Natural killer cell (primary cell): ENCODE measurements around the gene LMTK2. TPM values are rescaled to one million over a fixed set of nuclear protein-coding genes. Genes with fewer than 3 reads are reported as not detected.
A peak's percentile ranks its signal among the peaks of the same experiment; 100 is the strongest.

Experiments
- ATAC-seq, 3 donors: fragments of 150-1000 bp in 2 of 3; fragments of 200-7000 bp in 1 of 3; cut with Tn5 transposase; 1 replicate in 1 of 3; 2 replicates in 2 of 3; pipeline ENCODE4 v1.10.0; 2021; ENCODE audit warnings: mild to moderate bottlenecking in 2 of 3, moderate library complexity in 2 of 3
- DNase-seq, 2 donors: peaks; one replicate each; pipeline versions ENCODE4 v3.0.0 to v3.0.0-alpha.2; 2013 to 2021; ENCODE audit warnings: mixed read lengths in 1 of 2
- H3K27ac ChIP-seq: one replicate; pipeline ENCODE4 v1.5.1; 2013; ENCODE audit warnings: mild to moderate bottlenecking, low read length
- H3K27me3 ChIP-seq: one replicate; pipeline ENCODE4 v1.6.1; 2013; ENCODE audit warnings: low read length; ENCODE audit not compliant: control insufficient read depth, insufficient read depth
- H3K36me3 ChIP-seq: one replicate; pipeline ENCODE4 v1.6.1; 2013; ENCODE audit warnings: low read length; ENCODE audit not compliant: control insufficient read depth, insufficient read depth
- H3K4me1 ChIP-seq: one replicate; pipeline ENCODE4 v1.6.1; 2013; ENCODE audit warnings: low read length; ENCODE audit not compliant: control insufficient read depth, insufficient read depth
- H3K4me3 ChIP-seq: one replicate; pipeline ENCODE4 v1.5.1; 2013; ENCODE audit warnings: low read length
- H3K9me3 ChIP-seq: one replicate; pipeline ENCODE4 v1.6.1; 2013; ENCODE audit warnings: low read length; ENCODE audit not compliant: control insufficient read depth, insufficient read depth
- H3K27ac Mint-ChIP-seq, 2 donors: one replicate each; pipeline ENCODE4 v1.8.0; 2022; ENCODE audit warnings: mild to moderate bottlenecking in 2 of 2, mixed read lengths in 2 of 2, moderate library complexity in 1 of 2
- H3K27me3 Mint-ChIP-seq, 2 donors: one replicate each; pipeline ENCODE4 v1.8.0; 2022; ENCODE audit warnings: low read depth in 2 of 2, mixed read lengths in 2 of 2
- H3K36me3 Mint-ChIP-seq: one replicate; pipeline ENCODE4 v1.8.0; 2022; ENCODE audit warnings: mixed read lengths
- H3K4me1 Mint-ChIP-seq, 2 donors: one replicate each; pipeline ENCODE4 v1.8.0; 2022; ENCODE audit warnings: mixed read lengths in 2 of 2
- H3K4me3 Mint-ChIP-seq: one replicate; pipeline ENCODE4 v1.8.0; 2022; ENCODE audit warnings: mild to moderate bottlenecking, moderate library complexity, mixed read lengths
- H3K9me3 Mint-ChIP-seq, 2 donors: one replicate each; pipeline ENCODE4 v1.8.0; 2022; ENCODE audit warnings: mixed read lengths in 2 of 2
- WGBS: methylation state at CpG from one replicate; pipeline ENCODE4 v1.1.7; 2013; ENCODE audit warnings: missing lambda C conversion rate; ENCODE audit not compliant: insufficient coverage; 5-methylcytosine and 5-hydroxymethylcytosine counted together
- intact Hi-C: fragments of 100-400 bp; cut with micrococcal nuclease; formaldehyde crosslinking; loops from one replicate; pipeline ENCODE4 v1.14.2; 2022
- total RNA-seq, 4 donors: library from RNA; stranded (reverse); fragments of 120-200 nt in 1 of 4; gene quantifications; one replicate each; pipeline versions ENCODE4 v1.2.3 to v1.2.4, GENCODE V29; 2013 to 2022
- TF ChIP-seq, protein P1 (sequence below): fragments of 200-600 bp; IDR thresholded peaks from one replicate; pipeline ENCODE4 v1.8.0; 2022; ENCODE audit warnings: antibody characterized with exemption

Gene LMTK2
- total RNA-seq, 3 donors from 2014 or later (not counting 1 experiment from before 2014, with no cell fraction given): 18.7 to 33.9 (median 26.6) TPM

DNA sequence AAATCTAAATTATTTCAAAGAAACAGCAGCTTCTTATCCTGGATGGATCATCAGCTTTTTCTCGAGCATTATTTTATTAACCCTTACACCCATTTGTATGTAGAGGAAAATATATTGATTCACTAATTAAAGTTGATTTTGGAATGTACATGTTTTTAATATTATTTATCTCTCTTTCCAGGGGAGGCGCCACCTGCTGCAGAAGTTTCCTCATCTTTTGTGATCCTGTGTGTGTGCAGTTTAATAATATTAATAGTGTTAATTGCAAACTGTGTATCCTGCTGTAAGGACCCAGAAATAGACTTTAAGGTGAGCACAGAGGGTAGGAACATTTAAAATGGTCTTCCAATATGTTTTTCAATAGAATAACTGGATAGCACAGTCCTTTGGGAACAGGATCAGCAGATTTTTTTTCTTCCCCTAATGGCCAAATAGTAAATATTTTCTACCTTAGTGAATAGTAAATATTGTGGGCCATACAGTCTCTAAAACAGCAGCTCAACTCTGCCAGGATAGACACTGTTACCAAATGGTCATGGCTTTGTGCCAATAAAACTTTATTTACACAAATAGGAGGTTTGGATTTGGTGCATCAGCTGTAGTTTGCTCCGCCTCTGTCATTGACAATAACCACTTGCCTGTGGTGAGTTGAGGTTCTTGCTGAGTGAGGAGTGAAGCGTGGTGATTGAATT lies 30.6 kb downstream of the LMTK2 start:
- no peak for DNase-seq
- TF ChIP-seq, protein P1, sequence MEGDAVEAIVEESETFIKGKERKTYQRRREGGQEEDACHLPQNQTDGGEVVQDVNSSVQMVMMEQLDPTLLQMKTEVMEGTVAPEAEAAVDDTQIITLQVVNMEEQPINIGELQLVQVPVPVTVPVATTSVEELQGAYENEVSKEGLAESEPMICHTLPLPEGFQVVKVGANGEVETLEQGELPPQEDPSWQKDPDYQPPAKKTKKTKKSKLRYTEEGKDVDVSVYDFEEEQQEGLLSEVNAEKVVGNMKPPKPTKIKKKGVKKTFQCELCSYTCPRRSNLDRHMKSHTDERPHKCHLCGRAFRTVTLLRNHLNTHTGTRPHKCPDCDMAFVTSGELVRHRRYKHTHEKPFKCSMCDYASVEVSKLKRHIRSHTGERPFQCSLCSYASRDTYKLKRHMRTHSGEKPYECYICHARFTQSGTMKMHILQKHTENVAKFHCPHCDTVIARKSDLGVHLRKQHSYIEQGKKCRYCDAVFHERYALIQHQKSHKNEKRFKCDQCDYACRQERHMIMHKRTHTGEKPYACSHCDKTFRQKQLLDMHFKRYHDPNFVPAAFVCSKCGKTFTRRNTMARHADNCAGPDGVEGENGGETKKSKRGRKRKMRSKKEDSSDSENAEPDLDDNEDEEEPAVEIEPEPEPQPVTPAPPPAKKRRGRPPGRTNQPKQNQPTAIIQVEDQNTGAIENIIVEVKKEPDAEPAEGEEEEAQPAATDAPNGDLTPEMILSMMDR: no peak
- Histone ChIP-seq H3K27ac (no peak overlapping the region), H3K9me3 (no peaks in the 10 kb centered on the region), H3K27me3 (peaks cover 2% of the 10 kb centered on the region), H3K4me3 (no peak overlapping the region), H3K36me3 (peaks cover 10% of the 10 kb centered on the region), H3K4me1 (peaks cover 23% of the 10 kb centered on the region)
- no peak overlapping the region for H3K27ac Mint-ChIP-seq
- no peak overlapping the region for H3K4me3 Mint-ChIP-seq
- intact Hi-C loops: loop anchor here (10.0 kb wide), 1 partner anchor 118 kb away; the partner anchor contains the start of gene TECPR1
- no peaks in the 10 kb centered on the region for H3K36me3 Mint-ChIP-seq
- no peaks in the 10 kb centered on the region for H3K9me3 Mint-ChIP-seq
- ATAC-seq: no peak
- H3K27me3 Mint-ChIP-seq: peaks cover 17 to 33% of the 10 kb centered on the region in 2 donors
- H3K4me1 Mint-ChIP-seq: peaks cover 39 to 41% of the 10 kb centered on the region in 2 donors
- WGBS: 75% methylated on average over 2 of the region's 4 CpGs

DNA sequence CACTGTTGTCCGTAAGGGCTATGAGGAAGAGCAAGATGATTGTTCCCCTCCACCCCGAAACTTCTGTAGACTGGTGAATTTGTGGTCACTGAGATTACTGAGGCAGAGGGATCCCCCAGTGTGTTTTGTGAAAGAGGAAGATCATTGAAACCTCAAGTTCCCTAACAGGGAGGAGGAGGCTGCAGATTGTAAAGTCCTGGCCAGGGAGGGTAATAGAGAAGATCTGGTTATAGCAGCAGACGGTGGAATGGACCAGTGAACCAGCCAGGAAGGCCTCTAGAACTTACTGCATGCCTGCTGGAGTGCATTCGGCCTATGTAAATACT lies 31.1 kb downstream of the LMTK2 start:
- H3K36me3 Mint-ChIP-seq: no peaks in the 10 kb centered on the region
- peaks cover 34 to 36% of the 10 kb centered on the region in 2 donors for H3K4me1 Mint-ChIP-seq

GRCh38 chr7:98138672-98139071 lies 32.0 kb downstream of the LMTK2 start:
- DNase-seq: no peak
- peaks cover 25 to 27% of the 10 kb centered on the region in 2 donors for H3K4me1 Mint-ChIP-seq
- H3K27ac Mint-ChIP-seq: no peak overlapping the region
- Histone ChIP-seq H3K36me3 (peaks cover 17% of the 10 kb centered on the region), H3K9me3 (no peaks in the 10 kb centered on the region), H3K27me3 (peaks cover 2% of the 10 kb centered on the region), H3K4me1 (peaks cover 13% of the 10 kb centered on the region), H3K4me3 (no peak overlapping the region), H3K27ac (no peak overlapping the region)
- no peak for ATAC-seq
- TF ChIP-seq, protein P1: no peak
- H3K27me3 Mint-ChIP-seq: peaks cover 15 to 30% of the 10 kb centered on the region in 2 donors
- H3K36me3 Mint-ChIP-seq: peaks cover 8% of the 10 kb centered on the region
- H3K9me3 Mint-ChIP-seq: no peaks in the 10 kb centered on the region
- H3K4me3 Mint-ChIP-seq: no peak overlapping the region
- WGBS: over 99% methylated on average over 6 of the region's 6 CpGs
- intact Hi-C loops: loop anchor here (10.0 kb wide), 1 partner anchor 116 kb away; the partner anchor contains the start of gene TECPR1

More for the DNA sequence above, 31.1 kb downstream of the LMTK2 start:
- TF ChIP-seq, protein P1: no peak
- WGBS: 84% methylated on average over 4 of the region's 4 CpGs
- Mint-ChIP-seq H3K27me3 (peaks cover 17 to 33% of the 10 kb centered on the region in 2 donors), H3K27ac (no peak overlapping the region), H3K4me3 (no peak overlapping the region), H3K9me3 (no peaks in the 10 kb centered on the region)
- ATAC-seq (peak in 1 of 3 donors; percentile 72), DNase-seq (no peak)
- H3K4me1 ChIP-seq: peaks cover 20% of the 10 kb centered on the region
- H3K9me3 ChIP-seq: no peaks in the 10 kb centered on the region
- intact Hi-C loops: loop anchor here (10.0 kb wide), 1 partner anchor 117 kb away; the partner anchor contains the start of gene TECPR1
- H3K27ac ChIP-seq: no peak overlapping the region
- peaks cover 13% of the 10 kb centered on the region for H3K36me3 ChIP-seq
- peaks cover 2% of the 10 kb centered on the region for H3K27me3 ChIP-seq
- no peak overlapping the region for H3K4me3 ChIP-seq
